Uterus (tissue), 4 donors: ENCODE results near the gene M1AP. TPM values are rescaled to one million over a fixed set of nuclear protein-coding genes. Genes with fewer than 3 reads are reported as not detected.

Experiments used
- DNase-seq, 2 donors: peaks; one replicate each; pipeline ENCODE4 v3.0.0-alpha.2; 2019 to 2020
- H3K27ac ChIP-seq, 2 donors: fragments of 200-600 bp; sonication (generic); 1 replicate in 1 of 2; 2 replicates in 1 of 2; pipeline ENCODE4 v1.5.1; 2016 to 2018
- H3K27me3 ChIP-seq, 2 donors: fragments of 200-600 bp; sonication (generic); one replicate each; pipeline ENCODE4 v1.5.1; 2018 to 2019; ENCODE audit warnings: control low read depth in 1 of 2
- H3K36me3 ChIP-seq, 2 donors: fragments of 200-600 bp; sonication (generic); one replicate each; pipeline ENCODE4 v1.5.1; 2019; ENCODE audit warnings: control low read depth in 1 of 2
- H3K4me1 ChIP-seq, 2 donors: fragments of 200-600 bp; sonication (generic); one replicate each; pipeline ENCODE4 v1.5.1; 2018 to 2019; ENCODE audit warnings: control low read depth in 1 of 2
- H3K4me3 ChIP-seq, 2 donors: fragments of 200-600 bp; sonication (generic); 1 replicate in 1 of 2; 2 replicates in 1 of 2; pipeline ENCODE4 v1.5.1; 2018 to 2019; ENCODE audit warnings: mild to moderate bottlenecking in 1 of 2
- H3K9me3 ChIP-seq, 2 donors: fragments of 200-600 bp; sonication (generic); one replicate each; pipeline ENCODE4 v1.5.1; 2019; ENCODE audit warnings: control low read depth in 1 of 2
- CTCF ChIP-seq, 4 experiments: fragments of 200-600 bp in 2 of 4; fragments of 450-650 bp in 2 of 4; sonication (generic) in 2 of 4; IDR thresholded peaks; one replicate each; pipeline ENCODE4 v1.5.1; 2016 to 2019; ENCODE audit warnings: antibody characterized with exemption in 4 of 4, mild to moderate bottlenecking in 2 of 4, moderate library complexity in 1 of 4
- POLR2A ChIP-seq, 2 donors: fragments of 450-650 bp; IDR thresholded peaks; one replicate each; pipeline ENCODE4 v1.6.1; 2016; ENCODE audit warnings: antibody characterized with exemption in 2 of 2, mild to moderate bottlenecking in 1 of 2, moderate library complexity in 1 of 2
- intact Hi-C: fragments of 100-400 bp; cut with DNase I; formaldehyde crosslinking; loops from one replicate; pipeline ENCODE4 v1.15.1; 2023; ENCODE audit warnings: low total_unique reads
- total RNA-seq, 4 donors: library from RNA; depleted of rRNA in 3 of 4; stranded (reverse); fragments of >200 nt in 3 of 4; gene quantifications; one replicate each; pipeline versions ENCODE4 v1.1.0 to v1.2.4, GENCODE V29; 2014 to 2023
- donor health status: DM: yes; HTN: yes; CAD: no.

Gene M1AP
- total RNA-seq, 4 donors from 2014 or later: 0.49 to 0.76 TPM; not detected in 2

GRCh38 chr2:74646834-74647482, 1.2 kb downstream of the M1AP start:
- no peak for DNase-seq
- Histone ChIP-seq H3K4me1 (no peaks in the 10 kb centered on the region), H3K4me3 (no peak overlapping the region), H3K36me3 (no peaks in the 10 kb centered on the region), H3K27ac (no peak overlapping the region), H3K27me3 (peaks cover 0 to 12% of the 10 kb centered on the region in 2 donors), H3K9me3 (no peaks in the 10 kb centered on the region)
- intact Hi-C loops: no loop called here
- TF ChIP-seq CTCF (IDR thresholded peaks at IDR 0.05): no peak
- no peak for TF ChIP-seq POLR2A (IDR thresholded peaks at IDR 0.05)

GRCh38 chr2:74646201-74646600, 1.9 kb downstream of the M1AP start:
- no peaks in the 10 kb centered on the region for H3K9me3 ChIP-seq
- DNase-seq: no peak
- no peak overlapping the region for H3K27ac ChIP-seq
- H3K4me3 ChIP-seq: no peak overlapping the region
- no peaks in the 10 kb centered on the region for H3K4me1 ChIP-seq
- intact Hi-C loops: no loop called here
- TF ChIP-seq POLR2A (IDR thresholded peaks at IDR 0.05) (no peak), CTCF (IDR thresholded peaks at IDR 0.05) (no peak)
- H3K27me3 ChIP-seq: peaks cover 0 to 12% of the 10 kb centered on the region in 2 donors
- no peaks in the 10 kb centered on the region for H3K36me3 ChIP-seq

GRCh38 chr2:74645344-74645743, 2.8 kb downstream of the M1AP start:
- no peak overlapping the region for H3K27ac ChIP-seq
- intact Hi-C loops: no loop called here
- no peaks in the 10 kb centered on the region for H3K4me1 ChIP-seq
- H3K4me3 ChIP-seq: no peak overlapping the region
- TF ChIP-seq CTCF (IDR thresholded peaks at IDR 0.05): no peak
- no peak for TF ChIP-seq POLR2A (IDR thresholded peaks at IDR 0.05)
- H3K9me3 ChIP-seq: no peaks in the 10 kb centered on the region
- DNase-seq: no peak
- peaks cover 0 to 12% of the 10 kb centered on the region in 2 donors for H3K27me3 ChIP-seq
- no peaks in the 10 kb centered on the region for H3K36me3 ChIP-seq

- H3K36me3 ChIP-seq: no peaks in the 10 kb centered on the region
- no peak overlapping the region for H3K4me3 ChIP-seq
- no peaks in the 10 kb centered on the region for H3K9me3 ChIP-seq
- no peaks in the 10 kb centered on the region for H3K27me3 ChIP-seq
- TF ChIP-seq POLR2A (IDR thresholded peaks at IDR 0.05) (no peak), CTCF (IDR thresholded peaks at IDR 0.05) (no peak)
- intact Hi-C loops: no loop called here
- DNase-seq: no peak
- no peaks in the 10 kb centered on the region for H3K4me1 ChIP-seq
- no peak overlapping the region for H3K27ac ChIP-seq
These were observed 8.6 kb downstream of the M1AP start for GRCh38 chr2:74639550-74639949.

GRCh38 chr2:74632939-74633312, 15.2 kb downstream of the M1AP start:
- H3K36me3 ChIP-seq: no peaks in the 10 kb centered on the region
- H3K9me3 ChIP-seq: no peaks in the 10 kb centered on the region
- no peaks in the 10 kb centered on the region for H3K27me3 ChIP-seq
- H3K4me3 ChIP-seq: no peak overlapping the region
- intact Hi-C loops: no loop called here
- no peaks in the 10 kb centered on the region for H3K4me1 ChIP-seq
- no peak for DNase-seq
- TF ChIP-seq CTCF (IDR thresholded peaks at IDR 0.05): no peak
- no peak for TF ChIP-seq POLR2A (IDR thresholded peaks at IDR 0.05)
- H3K27ac ChIP-seq: no peak overlapping the region
